ENCODE data around the gene RNFT2.

DNA sequence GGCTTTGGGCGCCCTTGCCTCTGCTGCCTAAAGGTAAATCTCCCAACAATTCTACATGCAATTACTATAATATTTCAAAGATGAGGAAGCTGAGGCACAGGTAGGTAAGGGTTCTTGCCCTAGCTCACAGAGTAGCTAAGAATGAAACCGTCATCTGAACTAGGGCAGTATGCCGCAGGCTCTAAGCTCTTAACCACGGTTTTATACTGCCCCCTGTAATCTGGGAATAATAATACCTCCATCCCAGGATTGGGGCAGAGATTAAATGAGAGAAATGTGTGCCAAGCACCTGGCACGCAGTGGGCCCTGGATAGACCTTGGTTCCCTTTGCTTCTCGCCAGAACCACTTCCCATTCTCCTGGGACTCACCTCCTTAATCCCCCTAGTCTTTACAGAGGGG, 144.6 kb downstream of the RNFT2 start:
- TF ChIP-seq CTCF (IDR thresholded peaks at IDR 0.05; ENCODE audit: low read depth, low read length, poor library complexity, severe bottlenecking), result no peak
- no peak for TF ChIP-seq EZH2phosphoT487 (IDR thresholded peaks at IDR 0.05; ENCODE audit: borderline replicate concordance, low read length)

All from DOHH2 (cell line).